GM19395 (cell line): ENCODE results near the gene SGK1.
"Not testable (repeated sequence)": the region's sequence is repeated elsewhere in the genome, so short reads cannot be mapped to it uniquely, and the experiment has no call there.

Experiments
- ATAC-seq: cut with Tn5 transposase; IDR thresholded peaks from one replicate; pipeline ENCODE4 v1.9.1; 2021; ENCODE audit warnings: mild to moderate bottlenecking, moderate library complexity; ENCODE audit not compliant: unreplicated experiment

Gene SGK1

GRCh38 chr6:134307870-134308269 is 10.0 kb downstream of the SGK1 start:
- ATAC-seq = no peak

GRCh38 chr6:134307075-134307474 is 10.8 kb downstream of the SGK1 start:
- ATAC-seq = no peak

- not testable (repeated sequence) for ATAC-seq
These were observed 13.5 kb downstream of the SGK1 start for GRCh38 chr6:134304381-134304780.

- ATAC-seq = no peak
These were observed 14.0 kb downstream of the SGK1 start for GRCh38 chr6:134303891-134304290.

- ATAC-seq = no peak
These were observed 18.7 kb downstream of the SGK1 start for GRCh38 chr6:134299236-134299635.

GRCh38 chr6:134296762-134297161 is 21.1 kb downstream of the SGK1 start:
- ATAC-seq = no peak

- ATAC-seq = peak; percentile 72
These were observed 21.9 kb downstream of the SGK1 start for GRCh38 chr6:134295953-134296553.

- no peak for ATAC-seq
These were observed 24.2 kb downstream of the SGK1 start for GRCh38 chr6:134293659-134294161.

GRCh38 chr6:134291156-134291555 is 26.8 kb downstream of the SGK1 start:
- ATAC-seq = no peak

GRCh38 chr6:134289204-134289575 is 28.7 kb downstream of the SGK1 start:
- no peak for ATAC-seq

GRCh38 chr6:134288538-134289203 is 29.2 kb downstream of the SGK1 start:
- ATAC-seq = peak; percentile 75

- ATAC-seq = peak; percentile 58
These were observed 29.9 kb downstream of the SGK1 start for GRCh38 chr6:134287859-134288537.

GRCh38 chr6:134282816-134283215 is 35.1 kb downstream of the SGK1 start:
- no peak for ATAC-seq

GRCh38 chr6:134281388-134281787 is 36.5 kb downstream of the SGK1 start:
- ATAC-seq = no peak

- no peak for ATAC-seq
These were observed 39.9 kb downstream of the SGK1 start for GRCh38 chr6:134278000-134278399.

- not testable (repeated sequence) for ATAC-seq
These were observed 41.0 kb downstream of the SGK1 start for GRCh38 chr6:134276891-134277377.

- no peak for ATAC-seq
These were observed 45.5 kb downstream of the SGK1 start for GRCh38 chr6:134272374-134272773.

- no peak for ATAC-seq
These were observed 50.0 kb downstream of the SGK1 start for GRCh38 chr6:134267917-134268361.

GRCh38 chr6:134266776-134267175 is 51.1 kb downstream of the SGK1 start:
- no peak for ATAC-seq

GRCh38 chr6:134261766-134262165 is 56.1 kb downstream of the SGK1 start:
- no peak for ATAC-seq

- ATAC-seq = no peak
These were observed 59.0 kb downstream of the SGK1 start for GRCh38 chr6:134258849-134259306.

- no peak for ATAC-seq
These were observed 60.4 kb downstream of the SGK1 start for GRCh38 chr6:134257516-134257915.
